Measurements from ENCODE around the gene ATXN7L2.

Gene ATXN7L2

GRCh38 chr1:109477821-109478220, 5.9 kb upstream of the ATXN7L2 start:
- DNase-seq: no peak

GRCh38 chr1:109478806-109479205, 4.9 kb upstream of the ATXN7L2 start:
- no peak for DNase-seq

DNA sequence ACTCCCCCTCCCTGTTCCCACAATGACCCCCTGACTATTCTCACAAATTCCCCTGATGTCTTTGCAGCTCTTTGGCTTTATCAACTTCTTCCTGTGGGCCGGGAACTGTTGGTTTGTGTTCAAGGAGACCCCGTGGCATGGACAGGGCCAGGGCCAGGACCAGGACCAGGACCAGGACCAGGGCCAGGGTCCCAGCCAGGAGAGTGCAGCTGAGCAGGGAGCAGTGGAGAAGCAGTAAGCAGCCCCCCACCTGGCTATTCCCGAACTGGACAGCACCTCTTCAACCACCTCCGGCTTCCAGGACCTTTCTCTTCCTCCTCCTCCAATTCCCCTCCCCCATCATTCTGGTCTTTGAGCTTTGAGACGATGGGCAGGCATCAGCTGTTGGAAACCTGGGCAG, 4.4 kb upstream of the ATXN7L2 start:
- no peak for DNase-seq

- no peak for DNase-seq
Measured at GRCh38 chr1:109479901-109480300, 3.8 kb upstream of the ATXN7L2 start.

DNA sequence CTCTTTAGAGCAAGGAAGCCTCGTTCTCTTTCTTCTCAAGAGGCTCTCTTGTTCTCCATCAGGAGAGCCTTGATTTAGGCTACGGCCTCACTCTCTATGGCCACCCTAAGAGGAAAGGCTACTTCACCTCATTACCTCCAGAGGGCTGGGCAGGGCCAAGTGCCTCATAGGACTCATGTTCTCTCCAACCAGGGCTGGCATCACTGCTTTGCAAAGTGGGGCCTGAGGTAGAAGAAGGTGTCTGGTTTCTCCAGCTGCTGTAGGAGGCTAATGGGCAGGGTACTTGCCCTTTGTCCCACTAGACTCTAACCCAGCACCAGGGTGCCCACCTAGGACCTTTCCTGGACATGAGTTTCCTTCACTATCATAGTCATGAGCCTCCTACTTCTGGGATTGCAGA, 2.1 kb upstream of the ATXN7L2 start:
- no peak for DNase-seq

- peak; percentile 60 for DNase-seq
Measured at GRCh38 chr1:109482242-109482641, 1.5 kb upstream of the ATXN7L2 start.

GRCh38 chr1:109482791-109483671, 674 bp upstream of the ATXN7L2 start:
- peak; percentile 95 for DNase-seq

DNA sequence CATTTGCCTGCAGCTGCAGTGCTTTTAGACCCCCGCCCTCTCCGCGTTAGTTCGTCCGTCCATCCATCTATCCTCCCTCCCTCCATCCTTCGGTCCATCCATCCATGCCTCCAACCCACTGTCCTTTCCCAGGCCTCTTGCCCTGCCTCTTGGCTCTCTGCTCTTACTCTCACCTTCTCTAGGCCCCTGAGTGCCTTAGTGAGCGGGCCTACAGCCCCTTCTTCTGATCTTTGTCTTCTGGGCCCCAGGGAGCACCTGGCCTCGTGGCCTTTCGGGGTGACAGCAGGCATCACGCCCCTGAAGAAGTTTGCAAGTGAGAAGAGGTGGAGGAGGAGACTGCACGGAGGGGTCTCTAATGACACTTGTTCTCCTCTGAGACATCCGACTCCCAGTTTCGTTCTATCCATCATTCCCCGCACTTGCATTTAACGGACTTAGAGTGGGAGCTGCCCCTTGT, 842 bp downstream of the ATXN7L2 start:
- DNase-seq: no peak

DNA sequence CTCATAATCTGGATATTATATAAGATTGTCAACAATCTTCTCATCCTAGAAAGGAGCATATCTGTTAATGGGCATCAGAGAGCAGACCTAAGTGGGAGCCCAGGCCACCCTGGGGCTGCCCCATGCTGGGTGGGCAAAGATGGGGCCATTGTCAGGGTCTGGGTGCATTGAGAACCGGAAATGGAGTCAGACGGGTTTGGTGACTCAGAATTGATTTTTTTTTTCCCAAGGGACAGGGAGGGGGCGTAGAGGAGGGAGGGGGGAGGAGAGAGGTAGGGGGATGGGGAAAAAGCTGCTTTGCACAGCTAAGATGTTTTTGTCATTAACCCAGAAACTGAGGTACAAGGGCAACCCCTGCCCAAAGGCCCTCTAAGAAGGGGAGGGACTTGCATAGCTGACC, 1.3 kb downstream of the ATXN7L2 start:
- no peak for DNase-seq

- no peak for DNase-seq
Measured at GRCh38 chr1:109487261-109487660, 3.6 kb downstream of the ATXN7L2 start.

- DNase-seq: no peak
Measured at GRCh38 chr1:109488201-109488600, 4.5 kb downstream of the ATXN7L2 start.

DNA sequence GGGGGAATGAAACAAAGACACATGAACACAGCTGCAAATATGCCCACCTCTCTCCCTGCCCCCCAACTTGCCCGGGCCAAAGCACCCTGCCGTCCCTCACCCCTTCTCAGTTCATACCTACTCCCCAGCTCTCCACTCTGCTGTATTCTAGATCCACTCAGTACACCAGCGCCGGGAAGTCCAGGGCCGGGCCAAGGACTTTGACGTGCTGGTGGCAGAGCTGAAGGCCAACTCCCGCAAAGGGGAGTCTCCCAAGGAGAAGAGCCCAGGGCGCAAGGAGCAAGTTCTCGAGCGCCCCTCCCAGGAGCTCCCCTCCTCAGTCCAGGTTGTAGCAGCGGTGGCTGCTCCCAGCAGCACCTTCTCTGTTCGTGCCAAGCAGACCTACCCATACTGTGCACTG, 5.0 kb downstream of the ATXN7L2 start:
- DNase-seq: no peak

GRCh38 chr1:109490029-109490933, 6.6 kb downstream of the ATXN7L2 start:
- DNase-seq: peak; percentile 53

GRCh38 chr1:109490934-109491302, 7.2 kb downstream of the ATXN7L2 start:
- no peak for DNase-seq

GRCh38 chr1:109491372-109491771, 7.7 kb downstream of the ATXN7L2 start:
- DNase-seq: no peak

DNA sequence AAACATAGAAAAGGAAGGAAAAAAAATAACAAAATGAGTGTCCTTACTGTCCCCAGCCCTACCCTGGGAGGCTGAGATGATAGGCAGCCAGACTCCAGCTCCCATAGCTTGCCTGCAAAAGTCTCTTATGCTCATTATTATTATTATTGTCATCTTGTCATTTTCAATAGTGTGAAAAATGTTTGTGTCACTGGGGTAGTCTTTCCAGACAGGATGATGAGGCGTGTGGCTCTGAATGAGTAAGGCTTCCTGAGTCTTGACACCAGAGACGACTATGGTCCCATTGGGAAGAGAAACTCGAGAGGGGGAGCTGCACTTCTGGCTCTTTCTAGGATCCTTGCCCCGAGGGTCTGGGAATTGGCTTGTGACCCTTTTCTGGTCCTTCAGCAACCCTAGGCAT, 9.1 kb downstream of the ATXN7L2 start:
- DNase-seq: no peak

GRCh38 chr1:109493227-109493626, 9.5 kb downstream of the ATXN7L2 start:
- DNase-seq: no peak

DNA sequence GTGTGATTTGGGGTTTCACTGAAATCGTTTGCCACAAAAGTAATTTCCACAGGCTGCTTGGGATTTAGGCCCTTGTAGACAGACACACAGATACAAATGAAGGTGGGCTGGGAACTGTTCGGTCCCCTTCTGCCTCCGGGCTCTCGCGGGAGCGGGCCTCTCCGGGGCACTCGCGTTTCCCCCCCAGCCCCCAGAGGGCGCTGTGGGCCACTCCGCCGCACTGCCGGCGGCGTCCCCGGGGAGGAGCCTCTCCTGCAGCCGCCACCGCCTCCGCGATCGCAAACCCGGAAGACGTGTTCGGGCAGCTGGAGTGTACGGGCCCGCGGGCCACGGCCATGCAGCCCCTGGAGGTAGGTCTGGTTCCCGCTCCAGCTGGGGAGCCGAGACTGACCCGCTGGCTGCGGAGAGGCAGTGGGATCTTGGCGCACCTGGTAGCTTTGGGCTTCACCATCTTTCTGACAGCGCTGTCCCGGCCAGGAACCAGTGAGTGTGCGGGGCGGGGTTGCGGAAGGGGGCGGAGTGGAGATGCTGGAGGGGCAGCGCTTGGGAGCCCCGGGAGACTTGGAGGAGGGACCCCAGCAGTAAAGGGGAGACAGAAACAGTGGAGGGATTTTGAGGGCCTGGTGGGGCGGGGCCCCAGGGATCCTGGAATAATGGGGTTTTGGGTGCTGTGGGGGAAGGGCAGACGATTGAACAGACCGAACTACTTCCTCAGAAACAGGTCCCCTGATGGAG, 10.3 kb downstream of the ATXN7L2 start, which contains the start of gene CYB561D1:
Gene CYB561D1 (plus strand): TSS at position 290 of the 735 bp plus-strand sequence. CDS start 46 bp downstream, at position 336.
- peak; percentile 84 for DNase-seq

- DNase-seq: no peak
Measured at GRCh38 chr1:109495738-109496137, 12.0 kb downstream of the ATXN7L2 start.

- DNase-seq: no peak
Measured at GRCh38 chr1:109497449-109498160, 13.9 kb downstream of the ATXN7L2 start.

DNA sequence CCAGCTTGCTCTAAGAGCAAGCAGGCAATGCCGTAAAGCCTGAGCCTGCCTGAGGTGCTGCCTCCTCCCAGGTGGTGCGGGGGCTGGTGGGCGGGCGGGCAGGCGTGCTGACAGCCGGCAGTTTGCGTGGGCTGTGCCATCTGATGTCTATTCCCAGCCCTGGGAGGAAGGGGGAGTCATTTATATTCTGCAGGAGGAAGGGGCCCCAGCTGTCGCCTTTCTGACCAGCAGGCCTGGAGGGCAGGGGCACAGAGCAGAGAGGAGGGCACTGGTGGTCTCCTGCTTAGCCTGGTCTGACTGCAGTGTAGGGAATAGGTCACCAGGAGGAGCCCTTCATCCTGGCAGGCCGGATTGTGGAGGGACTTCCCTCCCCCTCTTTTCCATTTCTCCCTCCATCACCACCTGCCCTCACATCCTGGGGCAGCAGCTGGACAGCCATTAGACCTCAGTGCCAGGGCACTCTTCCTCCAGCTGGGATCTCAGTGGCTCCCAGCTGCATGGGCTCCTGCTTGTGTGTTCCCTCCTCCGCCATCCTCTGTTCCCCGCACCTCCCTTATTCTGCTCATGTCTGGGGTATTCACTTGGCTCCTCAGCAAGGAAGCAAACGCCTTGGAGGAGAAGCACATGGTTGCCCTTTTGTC, 14.6 kb downstream of the ATXN7L2 start:
- peak; percentile 77 for DNase-seq

DNA sequence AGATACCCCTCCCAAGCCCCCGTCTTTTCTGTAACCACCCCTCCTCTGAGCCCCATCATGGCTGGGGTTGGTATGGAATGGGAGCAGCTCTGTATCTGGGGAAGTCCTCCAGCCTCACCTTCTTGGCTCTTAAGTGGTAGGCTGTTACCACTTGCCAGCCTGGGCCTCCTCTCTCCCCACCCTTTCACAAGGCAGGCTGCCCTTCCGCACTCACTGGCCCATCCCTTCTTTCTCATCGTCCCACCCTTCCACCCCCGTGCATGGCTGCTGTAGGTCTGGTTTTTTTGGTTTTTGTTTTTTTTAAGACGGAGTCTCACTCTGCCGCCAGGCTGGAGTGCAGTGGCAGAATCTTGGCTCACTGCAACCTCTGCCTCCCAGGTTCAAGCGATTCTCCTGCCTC, 15.4 kb downstream of the ATXN7L2 start:
- no peak for DNase-seq
